Activated CD8-positive, alpha-beta memory T cell treated with anti-CD3 and anti-CD28 coated beads, Interleukin-2, amount 50 U/mL, for 1 hour (primary cell): ENCODE results near the gene PYCARD.
"Not testable (repeated sequence)": the region's sequence is repeated elsewhere in the genome, so short reads cannot be mapped to it uniquely, and the experiment has no call there.

Source experiments
- DNase-seq: peaks from one replicate; pipeline ENCODE4 v3.0.0-alpha.2; 2020; ENCODE audit errors: extremely low read depth

Gene PYCARD

DNA sequence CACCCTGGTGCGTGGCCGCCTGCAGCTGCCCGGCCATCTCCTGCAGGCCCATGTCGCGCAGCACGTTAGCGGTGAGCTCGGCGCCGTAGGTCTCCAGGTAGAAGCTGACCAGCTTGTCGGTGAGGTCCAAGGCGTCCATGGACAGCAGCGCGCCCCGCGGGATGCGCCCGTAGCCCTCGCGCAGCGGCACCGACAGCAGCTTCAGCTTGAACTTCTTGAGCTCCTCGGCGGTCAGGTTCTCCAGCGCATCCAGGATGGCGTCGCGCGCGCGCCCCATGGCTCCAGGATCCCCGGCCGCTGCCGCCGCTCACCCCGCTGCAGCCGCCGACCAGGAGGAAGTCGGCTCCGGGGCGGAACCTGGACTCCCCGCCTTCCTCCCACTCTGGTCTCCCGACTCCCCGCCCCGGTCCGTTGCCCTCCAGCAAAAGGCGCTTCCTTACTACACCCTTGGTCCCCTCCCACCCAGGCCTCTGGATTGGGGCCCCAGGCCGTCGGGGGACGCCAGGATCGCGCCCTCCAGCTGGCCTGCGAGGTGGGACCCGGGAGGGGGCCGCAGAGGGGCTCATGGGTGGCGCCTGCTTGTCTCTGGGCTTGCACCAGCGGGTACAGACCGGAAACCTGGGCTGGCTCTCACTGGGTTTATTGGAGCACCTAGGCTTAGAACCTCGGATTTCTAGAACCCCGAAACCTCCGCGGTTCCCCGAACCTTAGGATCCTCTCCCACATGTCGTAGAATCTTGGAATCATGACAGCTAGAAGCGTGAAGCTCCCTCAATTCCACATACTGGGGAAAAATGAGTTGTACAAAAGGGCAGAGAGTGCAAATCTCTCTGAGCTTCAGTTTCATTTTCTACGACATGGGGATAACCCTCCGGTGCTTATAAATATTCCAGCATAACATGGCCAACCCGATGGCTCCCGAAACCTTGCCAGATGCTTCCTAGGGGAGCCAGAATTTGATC is at the start of gene PYCARD:
PYCARD (minus strand) TSS at position 347 of the 962 bp plus-strand sequence; CDS start at position 277, 70 bp downstream.
- DNase-seq, result no peak

DNA sequence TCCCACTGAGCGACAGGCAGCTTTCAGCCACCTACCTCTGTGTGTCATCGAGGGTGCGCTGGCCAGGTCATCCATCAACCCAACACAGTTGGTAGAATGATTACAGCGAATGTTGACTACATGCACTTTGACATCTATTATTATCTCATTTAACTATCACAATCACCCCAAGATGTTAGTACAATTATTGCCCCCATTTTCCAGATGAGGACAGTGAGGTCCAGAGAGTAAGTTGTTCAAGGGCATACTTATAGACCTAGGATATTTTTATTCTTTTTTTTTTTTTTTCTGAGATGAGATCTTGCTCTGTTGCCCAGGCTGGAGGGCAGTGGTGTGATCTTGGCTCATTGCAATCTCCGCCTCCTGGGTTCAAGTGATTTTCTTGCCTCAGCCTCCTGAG is 48.9 kb upstream of the PYCARD start:
- DNase-seq, result no peak

DNA sequence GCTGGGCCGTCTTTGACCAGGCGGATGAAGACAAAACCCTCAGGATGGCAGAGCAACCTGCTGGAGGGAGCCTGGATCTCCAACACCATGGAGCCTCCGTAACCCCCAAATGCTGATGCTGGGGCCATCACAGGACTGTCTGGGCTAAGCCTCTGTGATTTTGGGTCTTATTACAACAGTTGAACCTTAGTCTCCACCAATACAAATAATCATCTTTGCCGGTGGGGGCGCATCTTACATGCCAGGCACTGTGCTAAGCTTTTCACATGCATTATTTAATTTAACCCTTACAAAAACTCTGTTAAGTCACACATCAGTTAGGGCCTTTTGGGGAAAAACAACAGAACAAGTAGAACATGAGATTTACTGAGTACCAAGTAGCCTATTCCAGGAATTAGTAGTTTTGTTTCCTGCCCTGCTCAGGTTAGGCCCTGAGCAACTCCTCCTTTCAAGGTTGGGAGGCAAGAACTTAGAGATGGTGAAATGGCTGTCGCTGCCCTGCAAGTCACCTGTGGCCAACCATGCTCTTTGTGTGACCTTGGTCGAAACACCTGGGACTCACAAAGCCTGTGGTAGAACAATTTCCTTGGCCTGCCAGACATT is 48.3 kb upstream of the PYCARD start:
- no peak for DNase-seq

DNA sequence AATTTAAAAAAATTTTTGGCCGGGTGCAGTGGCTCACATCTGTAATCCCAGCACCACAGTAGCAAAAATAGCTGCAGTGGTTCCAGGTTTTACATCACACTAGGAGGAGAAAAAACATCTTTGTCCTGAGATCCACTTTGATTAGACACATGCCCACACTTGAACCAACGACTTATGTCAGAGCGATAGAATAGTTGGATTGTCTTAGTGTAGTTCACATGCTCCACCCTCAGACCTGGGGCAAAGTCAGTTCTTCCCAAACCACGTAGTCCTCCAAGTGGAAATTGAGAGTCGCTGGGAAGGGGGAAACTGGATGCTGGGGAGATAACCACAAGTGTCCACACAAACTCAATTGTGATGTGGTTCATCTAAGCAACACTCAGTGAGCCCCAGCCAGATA is 45.8 kb upstream of the PYCARD start:
- no peak for DNase-seq

DNA sequence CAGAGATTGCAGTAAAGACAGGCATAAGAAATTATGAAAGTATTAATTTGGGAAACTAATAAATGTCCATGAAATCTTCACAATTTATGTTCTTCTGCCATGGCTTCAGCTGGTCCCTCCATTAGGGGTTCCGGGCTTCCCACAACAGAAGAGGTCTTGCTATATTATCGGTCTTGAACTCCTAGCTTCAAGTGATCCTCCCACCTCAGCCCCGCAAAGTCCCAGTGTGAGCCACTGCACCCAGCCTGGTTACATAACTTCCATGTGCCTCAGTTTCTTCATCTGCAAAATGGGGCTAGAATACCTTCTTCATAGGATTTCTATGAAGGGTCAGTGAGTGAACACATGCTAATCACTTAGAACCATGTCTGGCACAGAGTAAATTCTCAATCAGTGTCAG is 43.7 kb upstream of the PYCARD start:
- DNase-seq, result no peak

DNA sequence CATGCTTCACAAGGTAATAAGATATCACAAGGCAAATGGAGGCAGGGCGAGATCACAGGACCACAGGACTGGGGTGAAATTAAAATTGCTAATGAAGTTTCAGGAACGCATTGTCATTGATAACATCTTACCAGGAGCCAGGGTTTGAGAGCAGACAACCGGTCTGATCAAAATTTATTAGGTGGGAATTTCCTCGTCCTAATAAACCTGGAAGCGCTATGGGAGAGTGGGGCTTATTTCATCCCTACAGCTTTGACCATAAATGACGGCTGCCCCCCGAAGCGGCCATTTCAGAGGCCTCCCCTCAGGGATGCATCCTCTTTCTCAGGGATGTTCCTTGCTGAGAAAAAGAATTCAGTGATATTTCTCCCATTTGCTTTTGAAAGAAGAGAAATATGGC is 43.0 kb upstream of the PYCARD start:
- not testable (repeated sequence) for DNase-seq

DNA sequence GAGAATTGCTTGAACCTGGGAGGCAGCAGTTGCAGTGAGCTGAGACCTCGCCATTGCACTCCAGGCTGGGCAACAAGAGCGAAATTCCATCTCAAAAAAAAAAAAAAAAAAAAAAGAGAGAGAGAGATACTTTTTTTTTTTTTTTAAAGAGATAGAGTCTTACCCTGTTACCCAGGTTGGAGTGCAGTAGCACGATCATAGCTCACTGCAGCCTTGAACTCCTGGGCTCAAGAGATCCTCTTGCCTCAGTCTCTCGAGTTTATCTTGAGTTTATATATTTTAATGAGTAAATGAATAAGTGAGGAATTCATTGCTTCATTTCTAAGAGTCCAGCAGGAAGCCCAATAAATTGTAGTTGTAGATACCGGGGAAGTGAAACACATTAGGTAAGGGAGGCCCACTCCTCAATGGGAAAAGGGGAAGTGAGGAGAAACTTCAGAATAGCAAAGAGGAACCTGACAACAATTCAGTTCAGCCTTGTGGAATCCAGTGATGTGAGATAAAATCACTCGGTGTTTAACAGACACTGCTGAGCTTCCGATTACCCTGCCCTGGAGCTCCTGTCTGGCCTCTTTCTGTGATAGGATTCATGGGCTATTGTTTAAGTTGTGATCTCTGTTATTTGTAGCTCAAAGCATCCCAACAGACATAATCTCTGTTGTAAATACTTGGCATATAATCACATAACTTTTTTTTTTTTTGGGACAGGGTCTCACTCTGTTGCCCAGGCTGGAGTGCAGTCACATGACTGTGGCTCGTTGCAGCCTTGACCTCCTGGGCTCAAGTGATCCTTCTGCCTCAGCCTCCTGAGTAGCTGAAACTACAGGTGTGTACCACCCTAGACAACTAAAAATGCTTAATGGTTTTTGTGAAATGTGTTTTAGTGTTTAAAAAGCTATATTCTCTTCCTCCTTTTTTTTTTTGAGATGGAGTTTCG is 41.4 kb upstream of the PYCARD start:
- no peak for DNase-seq

DNA sequence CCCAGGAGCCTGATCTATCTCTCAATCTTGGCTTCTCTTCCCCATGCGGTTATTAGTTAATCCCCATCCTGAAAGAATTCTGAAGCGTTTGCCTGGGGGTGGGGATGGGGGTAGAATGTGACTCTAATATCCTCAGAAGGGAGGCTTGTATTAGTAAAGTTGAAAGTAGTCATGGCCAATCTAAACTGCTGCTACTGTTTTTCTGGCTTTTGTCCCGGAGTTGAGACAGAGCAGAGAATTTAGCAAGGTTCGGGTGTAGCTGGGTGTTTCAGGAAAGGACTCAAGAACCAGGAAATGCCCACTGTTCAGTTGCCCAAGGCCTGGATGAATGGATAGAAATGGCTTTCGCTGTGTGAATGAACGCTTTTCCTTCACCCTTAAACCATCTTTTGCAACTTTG is 39.6 kb upstream of the PYCARD start:
- no peak for DNase-seq

DNA sequence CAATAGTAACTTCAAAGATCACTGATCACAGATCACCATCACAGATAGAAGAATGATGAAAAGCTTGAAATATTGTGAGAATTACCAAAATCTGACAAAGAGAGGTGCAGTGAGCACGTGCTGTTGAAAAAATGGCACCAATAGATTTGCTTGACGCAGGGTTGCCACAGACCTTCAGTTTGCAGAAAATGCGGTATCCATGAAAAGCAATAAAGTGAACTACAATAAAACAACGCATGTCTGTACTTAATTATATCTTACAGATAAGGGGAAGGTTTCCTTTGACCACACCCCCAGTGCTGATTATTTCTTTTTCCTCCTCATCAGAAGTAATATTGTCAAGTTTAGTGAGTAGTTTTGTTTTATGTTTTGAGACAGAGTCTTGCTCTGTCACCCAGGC is 35.5 kb upstream of the PYCARD start:
- no peak for DNase-seq

DNA sequence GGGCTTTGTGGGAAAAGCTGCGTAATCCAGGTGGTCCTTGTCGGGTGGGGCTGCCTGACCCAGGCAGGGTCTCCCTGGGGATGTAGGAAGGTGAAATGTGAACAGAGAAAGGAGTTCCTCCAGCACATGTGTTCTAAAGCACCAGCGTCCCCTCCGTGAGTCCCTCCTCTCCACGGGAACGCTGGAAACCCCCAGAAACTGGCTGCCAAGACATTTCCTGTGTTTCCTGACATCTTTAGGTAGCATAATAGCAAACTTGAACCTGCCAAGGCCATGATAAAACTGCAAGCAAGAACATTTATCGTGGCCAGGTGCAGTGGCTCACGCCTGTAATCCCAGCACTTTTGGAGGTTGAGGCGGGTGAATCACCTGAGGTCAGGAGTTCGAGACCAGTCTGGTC is 26.9 kb upstream of the PYCARD start:
- no peak for DNase-seq

DNA sequence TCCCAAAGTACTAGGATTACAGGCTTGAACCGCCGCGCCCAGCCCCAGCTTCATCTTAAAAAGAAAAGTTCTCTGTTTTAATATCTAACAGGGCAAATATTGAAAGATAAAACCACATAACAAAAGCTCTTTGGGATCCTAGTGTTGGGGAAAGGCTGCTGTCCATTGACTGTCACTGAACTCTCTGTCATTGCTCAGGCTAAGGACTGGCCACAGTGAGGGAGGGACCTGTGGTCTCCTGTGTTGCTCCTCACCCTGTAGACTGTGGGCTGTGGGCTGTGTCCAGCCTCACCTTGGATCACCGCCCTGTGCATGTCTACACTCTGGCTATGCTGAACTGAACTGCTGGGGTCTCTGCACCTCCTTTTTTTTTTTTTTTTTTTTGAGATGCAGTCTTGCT is 25.6 kb upstream of the PYCARD start:
- no peak for DNase-seq

DNA sequence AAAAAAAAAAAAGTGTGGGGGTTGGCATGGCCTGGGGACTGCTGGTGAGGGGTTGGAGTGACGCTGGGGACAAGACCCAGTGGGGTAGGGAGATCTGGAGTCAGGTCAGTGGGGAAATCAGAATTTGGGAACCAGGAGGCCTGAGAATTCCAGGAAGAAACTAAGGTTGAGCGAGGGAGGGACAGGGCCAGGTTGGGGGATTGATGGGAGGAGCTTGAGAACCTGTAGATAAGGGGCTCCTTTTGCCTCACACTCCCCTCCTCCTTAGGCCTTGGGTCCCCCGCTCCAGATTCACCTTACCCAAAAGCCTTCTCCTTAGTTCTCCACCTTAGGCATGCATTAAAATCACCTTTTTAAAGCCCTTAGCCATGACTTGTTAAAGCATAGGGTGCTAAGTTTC is 22.6 kb upstream of the PYCARD start:
- no peak for DNase-seq

DNA sequence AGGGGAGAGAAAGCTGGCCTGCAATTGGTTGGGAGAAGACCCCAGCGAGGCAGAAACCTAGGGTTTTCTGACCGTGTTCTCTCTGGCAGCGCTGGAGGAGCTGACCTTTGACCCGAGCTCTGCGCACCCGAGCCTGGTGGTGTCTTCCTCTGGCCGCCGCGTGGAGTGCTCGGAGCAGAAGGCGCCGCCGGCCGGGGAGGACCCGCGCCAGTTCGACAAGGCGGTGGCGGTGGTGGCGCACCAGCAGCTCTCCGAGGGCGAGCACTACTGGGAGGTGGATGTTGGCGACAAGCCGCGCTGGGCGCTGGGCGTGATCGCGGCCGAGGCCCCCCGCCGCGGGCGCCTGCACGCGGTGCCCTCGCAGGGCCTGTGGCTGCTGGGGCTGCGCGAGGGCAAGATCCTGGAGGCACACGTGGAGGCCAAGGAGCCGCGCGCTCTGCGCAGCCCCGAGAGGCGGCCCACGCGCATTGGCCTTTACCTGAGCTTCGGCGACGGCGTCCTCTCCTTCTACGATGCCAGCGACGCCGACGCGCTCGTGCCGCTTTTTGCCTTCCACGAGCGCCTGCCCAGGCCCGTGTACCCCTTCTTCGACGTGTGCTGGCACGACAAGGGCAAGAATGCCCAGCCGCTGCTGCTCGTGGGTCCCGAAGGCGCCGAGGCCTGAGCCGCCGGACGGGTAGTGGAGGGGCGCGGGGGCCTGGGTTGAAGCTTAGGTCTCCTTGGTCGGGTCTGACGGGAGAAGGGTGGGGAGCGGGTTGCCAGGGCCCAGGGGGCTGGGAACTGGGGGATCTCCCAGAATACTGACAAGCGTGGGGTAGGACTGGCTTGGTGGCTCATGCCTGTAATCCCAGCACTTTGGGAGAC is 21.8 kb upstream of the PYCARD start:
- no peak for DNase-seq

DNA sequence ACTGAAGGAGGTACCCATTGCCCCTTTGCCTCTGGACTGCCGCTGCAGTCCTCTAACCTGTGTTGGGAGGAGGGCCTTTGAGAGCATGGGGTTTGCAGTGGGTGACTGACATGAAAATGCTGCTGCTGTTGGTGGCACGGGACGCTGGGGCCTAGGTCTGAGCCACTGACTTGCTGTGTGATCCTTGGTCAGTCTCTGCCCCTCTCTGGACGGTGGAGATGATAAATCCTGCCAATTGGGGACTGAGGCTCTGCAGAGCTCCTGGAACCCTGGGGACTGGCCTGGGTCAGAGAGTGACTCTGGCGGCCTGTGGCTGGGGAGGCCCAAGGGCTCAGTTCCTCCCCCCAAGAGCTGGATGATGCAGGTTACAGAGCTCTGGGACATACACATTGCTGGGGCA is 20.5 kb upstream of the PYCARD start:
- DNase-seq, result no peak

DNA sequence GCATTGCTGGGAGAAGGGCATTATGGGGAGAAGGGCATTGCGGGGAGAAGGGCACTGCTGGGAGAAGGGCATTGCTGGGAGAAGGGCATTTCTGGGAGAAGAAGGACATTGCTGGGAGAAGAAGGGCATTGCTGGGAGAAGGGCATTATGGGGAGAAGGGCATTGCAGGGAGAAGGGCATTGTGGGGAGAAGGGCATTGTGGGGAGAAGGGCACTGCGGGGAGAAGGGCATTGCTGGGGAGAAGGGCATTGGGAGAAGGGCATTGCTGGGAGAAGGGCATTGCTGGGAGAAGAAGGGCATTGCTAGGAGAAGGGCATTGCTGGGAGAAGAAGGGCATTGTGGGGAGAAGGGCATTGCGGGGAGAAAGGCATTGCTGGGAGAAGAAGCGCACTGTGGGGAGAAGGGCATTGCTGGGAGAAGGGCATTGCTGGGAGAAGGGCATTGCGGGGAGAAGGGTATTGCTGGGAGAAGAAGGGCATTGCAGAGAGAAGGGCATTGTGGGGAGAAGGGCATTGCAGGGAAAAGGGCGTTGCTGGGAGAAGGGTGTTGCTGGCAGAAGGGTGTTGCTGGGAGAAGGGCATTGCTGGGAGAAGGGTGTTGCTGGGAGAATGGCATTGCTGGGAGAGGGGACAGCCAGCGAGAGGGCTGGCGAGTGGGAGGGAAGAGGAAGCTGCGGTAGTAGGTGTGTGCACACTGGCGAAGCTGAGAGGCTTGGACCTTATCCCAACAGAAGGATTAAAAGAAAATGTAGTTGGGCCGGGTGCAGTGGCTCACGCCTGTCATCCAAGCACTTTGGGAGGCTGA is 19.0 kb upstream of the PYCARD start:
- DNase-seq, result no peak

DNA sequence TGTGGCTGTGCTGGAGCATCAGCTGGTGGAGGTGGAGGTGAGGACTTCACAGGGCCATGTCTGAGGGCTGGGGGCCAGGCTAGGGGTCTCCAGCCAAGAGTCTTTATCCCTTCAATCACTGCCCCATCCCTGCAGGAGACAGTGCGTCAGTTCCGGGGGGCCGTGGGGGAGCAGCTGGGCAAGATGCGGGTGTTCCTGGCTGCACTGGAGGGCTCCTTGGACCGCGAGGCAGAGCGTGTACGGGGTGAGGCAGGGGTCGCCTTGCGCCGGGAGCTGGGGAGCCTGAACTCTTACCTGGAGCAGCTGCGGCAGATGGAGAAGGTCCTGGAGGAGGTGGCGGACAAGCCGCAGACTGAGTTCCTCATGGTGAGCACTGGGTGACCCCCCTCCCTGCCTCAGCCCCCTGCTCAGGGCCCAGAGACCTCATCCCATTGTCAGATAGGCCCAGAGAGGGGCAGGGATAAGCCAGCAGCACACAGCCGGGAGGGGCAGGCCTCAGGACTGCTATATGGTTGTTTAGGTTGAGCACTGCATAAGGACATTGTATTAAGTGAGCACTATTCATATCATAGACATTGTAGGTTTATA is 16.7 kb upstream of the PYCARD start:
- DNase-seq, result no peak

DNA sequence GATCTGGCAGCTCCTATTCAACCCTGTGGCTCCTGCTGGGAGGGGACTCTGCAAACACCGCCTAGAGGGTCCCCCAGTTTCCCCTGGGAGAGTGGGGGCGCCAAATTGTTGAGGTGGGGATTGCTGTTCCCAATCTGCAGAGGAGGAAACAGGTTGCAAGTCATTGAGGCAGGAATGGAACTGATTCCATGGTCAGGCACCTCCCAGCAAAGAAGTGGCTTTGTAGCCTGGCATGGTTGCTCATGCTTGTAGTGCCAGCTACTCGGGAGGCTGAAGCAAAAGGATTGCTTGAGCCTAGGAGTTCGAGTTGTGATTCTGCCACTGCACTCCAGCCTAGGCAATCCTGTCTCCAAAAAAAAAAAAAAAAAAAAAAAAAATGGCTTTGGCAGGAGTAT is 14.6 kb upstream of the PYCARD start:
- DNase-seq, result no peak

DNA sequence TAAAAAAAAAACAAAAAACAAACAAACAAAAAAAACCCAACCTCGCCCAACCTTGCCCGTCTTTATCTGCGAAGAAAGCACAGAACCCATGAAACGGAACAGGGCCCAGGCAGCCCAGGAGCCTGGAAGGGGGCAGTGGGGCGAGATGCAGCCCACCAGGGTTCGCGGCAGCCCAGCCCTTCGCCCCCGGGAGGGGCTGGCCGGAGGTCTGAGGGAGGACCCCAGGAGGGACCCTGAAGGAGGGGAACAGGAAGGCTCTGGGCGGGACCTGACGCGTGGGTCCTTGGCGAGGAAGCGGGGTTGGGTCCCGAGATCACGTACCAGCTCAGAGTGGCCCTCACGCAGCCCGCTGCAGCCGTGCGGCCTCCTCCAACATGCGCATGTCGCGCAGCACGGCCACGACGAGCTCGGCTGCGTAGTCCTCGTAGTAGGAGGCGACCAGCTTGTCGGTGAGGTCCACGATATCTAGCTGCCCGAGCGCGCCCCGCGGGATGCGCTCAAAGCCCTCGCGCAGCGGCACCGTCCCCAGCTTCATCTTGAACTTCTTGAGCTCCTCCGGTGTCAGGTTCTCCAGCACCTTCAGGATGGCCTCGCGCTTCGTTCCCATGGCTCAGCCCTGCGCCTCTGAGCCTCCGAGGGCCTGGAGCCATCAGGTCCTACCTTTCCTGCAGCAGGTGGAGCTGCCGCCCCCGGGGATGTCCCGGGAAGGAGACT is 14.0 kb upstream of the PYCARD start, which contains the start of gene PYDC1:
PYDC1 (minus strand) TSS at position 714 of the 714 bp plus-strand sequence; CDS start at position 607, 107 bp downstream.
- no peak for DNase-seq
